OCI-LY1 (cell line): ENCODE data around the gene MTF1.
"Not testable (repeated sequence)": the region's sequence is repeated elsewhere in the genome, so short reads cannot be mapped to it uniquely, and the experiment has no call there.

Experiments used
- H2AFZ ChIP-seq: fragments of 200-600 bp; sonication (generic), shearing (Covaris generic); 2 replicates; pipeline ENCODE4 v1.6.0; 2014; ENCODE audit warnings: antibody characterized with exemption, mild to moderate bottlenecking, low read length
- H3F3A ChIP-seq: fragments of 200-600 bp; sonication (generic), shearing (Covaris generic); 2 replicates; pipeline ENCODE4 v1.6.0; 2014; ENCODE audit warnings: mild to moderate bottlenecking, antibody characterized with exemption, low read length, moderate library complexity; ENCODE audit not compliant: insufficient read depth
- H3K27ac ChIP-seq: fragments of 200-600 bp; sonication (generic); 2 replicates; pipeline ENCODE4 v1.5.1; 2014; ENCODE audit warnings: low read length, mixed run types, mild to moderate bottlenecking, low read depth; ENCODE audit not compliant: poor library complexity, severe bottlenecking
- H3K27me3 ChIP-seq: fragments of 200-600 bp; sonication (generic); 2 replicates; pipeline ENCODE4 v1.6.0; 2014; ENCODE audit warnings: antibody characterized with exemption, mild to moderate bottlenecking, low read length, moderate library complexity; ENCODE audit not compliant: insufficient read depth
- H3K36me3 ChIP-seq: fragments of 200-600 bp; sonication (generic); 2 replicates; pipeline ENCODE4 v1.6.1; 2014; ENCODE audit warnings: mild to moderate bottlenecking, antibody characterized with exemption, low read length, moderate library complexity, mixed read lengths; ENCODE audit not compliant: insufficient read depth
- H3K4me1 ChIP-seq: fragments of 200-600 bp; sonication (generic); 2 replicates; pipeline ENCODE4 v1.5.1; 2014; ENCODE audit warnings: mild to moderate bottlenecking, low read length, moderate library complexity; ENCODE audit not compliant: insufficient read depth, severe bottlenecking
- H3K4me2 ChIP-seq: fragments of 200-600 bp; sonication (generic), shearing (Covaris generic); 2 replicates; pipeline ENCODE4 v1.6.1; 2014; ENCODE audit warnings: low read length
- H3K4me3 ChIP-seq: fragments of 200-600 bp; sonication (generic); 2 replicates; pipeline ENCODE4 v1.5.1; 2014; ENCODE audit warnings: low read length, low read depth, mild to moderate bottlenecking, mixed read lengths; ENCODE audit not compliant: poor library complexity, severe bottlenecking
- H3K79me2 ChIP-seq: fragments of 200-600 bp; shearing (Covaris generic); 2 replicates; pipeline ENCODE4 v1.6.1; 2016; ENCODE audit warnings: mixed run types, low read length, mixed read lengths; ENCODE audit not compliant: insufficient read depth
- H3K9ac ChIP-seq: fragments of 200-600 bp; sonication (generic), shearing (Covaris generic); 2 replicates; pipeline ENCODE4 v1.6.1; 2014; ENCODE audit warnings: mild to moderate bottlenecking, low read length, mixed read lengths
- H3K9me2 ChIP-seq: fragments of 200-600 bp; sonication (generic), shearing (Covaris generic); 2 replicates; pipeline ENCODE4 v1.6.1; 2014; ENCODE audit warnings: low read depth, mild to moderate bottlenecking, low read length, mixed read lengths
- H3K9me3 ChIP-seq: fragments of 200-600 bp; shearing (Covaris generic); 2 replicates; pipeline ENCODE4 v1.6.1; 2014; ENCODE audit warnings: low read length, mixed read lengths
- H4K20me1 ChIP-seq: fragments of 200-600 bp; sonication (generic), shearing (Covaris generic); 2 replicates; pipeline ENCODE4 v1.6.0; 2016; ENCODE audit warnings: mild to moderate bottlenecking, low read length; ENCODE audit not compliant: insufficient read depth
- CTCF ChIP-seq: fragments of 200-600 bp; sonication (generic), shearing (Covaris generic); IDR thresholded peaks from 2 replicates; pipeline ENCODE4 v1.5.1; 2017; ENCODE audit warnings: mild to moderate bottlenecking, antibody characterized with exemption, low read length, moderate library complexity, mixed read lengths
- EZH2 ChIP-seq: fragments of 200-600 bp; sonication (generic), shearing (Covaris generic); IDR thresholded peaks from 2 replicates; pipeline ENCODE4 v1.8.0; 2017; ENCODE audit warnings: borderline replicate concordance, mixed run types, mild to moderate bottlenecking, antibody characterized with exemption, low read length, moderate library complexity, mixed read lengths

The MTF1 gene

GRCh38 chr1:37901191-37901892 lies 42.0 kb upstream of the MTF1 start:
- H3K4me3 ChIP-seq, result no peak overlapping the region
- no peaks in the 10 kb centered on the region for H3K27me3 ChIP-seq
- H3K79me2 ChIP-seq, result peaks cover 5% of the 10 kb centered on the region; the same call in 1 of the 2 replicates
- H3K9me3 ChIP-seq, result peaks cover 4% of the 10 kb centered on the region; the same call in 1 of the 2 replicates
- no peaks in the 10 kb centered on the region for H3K9me2 ChIP-seq
- H3K9ac ChIP-seq, result no peak overlapping the region
- H3K4me2 ChIP-seq, result no peak overlapping the region
- H3K27ac ChIP-seq, result peak overlapping the region; percentile 40
- no peaks in the 10 kb centered on the region for H4K20me1 ChIP-seq
- TF ChIP-seq EZH2 (no peak), CTCF (no peak)
- H2AFZ ChIP-seq, result no peak overlapping the region
- no peaks in the 10 kb centered on the region for H3F3A ChIP-seq
- H3K36me3 ChIP-seq, result peaks cover 32% of the 10 kb centered on the region
- H3K4me1 ChIP-seq, result peaks cover 8% of the 10 kb centered on the region

DNA sequence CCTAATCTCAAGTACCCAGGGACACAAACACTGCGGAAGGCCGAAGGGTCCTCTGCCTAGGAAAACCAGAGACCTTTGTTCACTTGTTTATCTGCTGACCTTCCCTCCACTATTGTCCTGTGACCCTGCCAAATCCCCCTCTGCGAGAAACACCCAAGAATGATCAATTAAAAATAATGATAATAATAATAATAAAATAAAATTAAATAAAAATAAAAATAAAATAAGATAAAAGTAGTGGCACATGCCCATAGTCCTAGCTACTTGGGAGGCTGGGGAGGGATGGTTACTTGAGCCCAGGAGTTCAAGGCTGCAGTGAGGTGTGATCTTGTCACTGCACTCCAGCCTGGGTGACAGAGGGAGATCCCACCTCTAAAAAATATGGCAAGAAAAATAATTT lies 38.2 kb upstream of the MTF1 start:
- not testable (repeated sequence) for H3F3A ChIP-seq, H3K27ac ChIP-seq, H3K27me3 ChIP-seq, H3K9me3 ChIP-seq, H3K4me1 ChIP-seq, H4K20me1 ChIP-seq, H3K4me3 ChIP-seq, H3K4me2 ChIP-seq, H3K9me2 ChIP-seq, H3K9ac ChIP-seq, H3K79me2 ChIP-seq, H2AFZ ChIP-seq
- peaks cover 11% of the 10 kb centered on the region; the same call in 1 of the 2 replicates for H3K36me3 ChIP-seq

DNA sequence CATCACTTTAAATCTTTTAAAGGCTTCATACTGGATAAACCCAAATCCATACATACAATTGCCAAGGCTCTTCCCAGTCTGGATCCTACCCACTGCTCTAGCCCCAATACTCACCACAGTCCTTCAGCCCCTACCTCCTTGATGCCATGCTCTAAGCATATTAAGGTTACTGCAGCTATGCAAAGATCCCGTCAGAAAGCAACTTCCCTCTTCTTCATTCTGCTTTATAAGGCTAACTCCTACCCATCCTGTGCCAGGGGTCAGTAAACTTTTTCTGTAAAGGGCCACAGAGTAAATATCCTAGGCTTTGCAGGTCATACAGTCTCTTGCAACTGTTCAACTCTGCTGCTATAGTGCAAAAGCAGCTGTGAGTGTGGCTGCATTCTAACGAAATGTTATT lies 34.3 kb upstream of the MTF1 start:
- Histone ChIP-seq H3K4me3 (no peak overlapping the region), H3K4me2 (no peak overlapping the region), H3K4me1 (no peaks in the 10 kb centered on the region), H3K79me2 (peaks cover 5% of the 10 kb centered on the region; the same call in 1 of the 2 replicates), H4K20me1 (no peaks in the 10 kb centered on the region), H3F3A (no peaks in the 10 kb centered on the region), H3K9me2 (no peaks in the 10 kb centered on the region), H2AFZ (no peak overlapping the region), H3K9me3 (no peaks in the 10 kb centered on the region), H3K27me3 (no peaks in the 10 kb centered on the region), H3K27ac (no peak overlapping the region), H3K36me3 (peaks cover 27% of the 10 kb centered on the region), H3K9ac (no peak overlapping the region)
- TF ChIP-seq CTCF (no peak), EZH2 (no peak)
